RPMI8226 (cell line): Measurements from ENCODE around the gene TNFRSF14.
"Not testable (repeated sequence)": the region's sequence is repeated elsewhere in the genome, so short reads cannot be mapped to it uniquely, and the experiment has no call there.

Source experiments
- DNase-seq: peaks from one replicate; pipeline ENCODE4 v3.0.0-alpha.2; 2015

Gene TNFRSF14

DNA sequence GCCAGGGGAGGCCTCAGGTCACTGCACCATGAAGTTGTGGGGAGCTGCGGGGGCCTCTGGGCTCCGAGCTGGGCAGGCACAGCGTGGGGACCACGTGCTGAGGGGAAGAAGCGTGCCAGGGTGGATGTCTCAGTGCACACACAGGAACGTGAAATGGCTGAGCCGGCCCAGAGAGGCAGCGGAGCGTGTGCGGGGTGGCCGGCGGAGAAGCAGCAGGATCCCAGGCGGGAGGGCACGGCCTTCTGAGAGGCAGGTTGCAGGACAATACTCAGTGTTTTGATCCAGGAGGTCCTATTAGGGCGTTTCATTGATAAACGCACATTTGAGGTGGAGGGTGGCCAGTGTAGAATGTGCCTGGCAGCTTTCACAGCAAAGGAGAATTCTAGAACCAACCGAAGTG is 12.9 kb downstream of the TNFRSF14 start:
- no peak for DNase-seq

- DNase-seq, result not testable (repeated sequence)
These were observed 13.5 kb downstream of the TNFRSF14 start for GRCh38 chr1:2569703-2570102.

DNA sequence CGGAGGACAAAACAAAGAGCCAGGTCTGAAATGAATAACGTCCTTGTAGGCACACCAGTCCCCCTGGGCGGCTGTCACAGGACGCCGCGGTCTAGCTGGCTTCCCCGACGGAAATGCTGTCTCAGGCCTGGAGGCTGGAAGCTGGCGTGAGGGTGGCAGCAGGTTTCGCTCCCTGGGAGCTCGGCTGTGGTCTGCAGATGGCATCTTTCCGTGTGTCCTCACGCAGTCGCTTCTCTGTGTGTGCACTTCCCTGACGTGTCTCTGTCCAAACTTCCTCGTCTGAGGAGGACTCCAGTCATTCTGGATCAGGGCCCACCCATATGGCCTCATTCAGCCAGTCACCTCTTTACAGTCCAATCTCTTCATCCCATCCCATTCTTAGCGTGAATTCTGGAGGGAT is 14.2 kb downstream of the TNFRSF14 start:
- no peak for DNase-seq

- no peak for DNase-seq
These were observed 15.2 kb downstream of the TNFRSF14 start for GRCh38 chr1:2571348-2571747.

GRCh38 chr1:2573250-2573920 is 17.2 kb downstream of the TNFRSF14 start:
- no peak for DNase-seq

DNA sequence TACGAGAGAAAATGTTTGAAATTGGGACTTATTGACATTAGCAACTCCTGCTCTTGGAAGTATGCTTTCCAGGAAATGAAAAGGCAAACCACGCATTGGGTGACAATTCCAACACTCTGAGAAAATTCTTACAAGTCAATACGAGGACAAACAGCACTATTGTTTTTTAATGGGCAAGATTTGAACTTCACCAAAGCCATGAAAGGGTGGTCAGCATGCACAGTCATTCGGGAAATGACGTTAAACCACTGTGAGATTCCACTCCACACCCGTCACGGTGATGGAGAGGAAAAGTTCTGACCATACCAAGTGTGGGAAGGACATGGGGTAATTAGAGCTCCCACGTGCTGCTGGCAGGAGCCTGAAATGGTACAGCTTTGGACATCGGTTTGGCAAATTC is 18.2 kb downstream of the TNFRSF14 start:
- DNase-seq, result no peak

DNA sequence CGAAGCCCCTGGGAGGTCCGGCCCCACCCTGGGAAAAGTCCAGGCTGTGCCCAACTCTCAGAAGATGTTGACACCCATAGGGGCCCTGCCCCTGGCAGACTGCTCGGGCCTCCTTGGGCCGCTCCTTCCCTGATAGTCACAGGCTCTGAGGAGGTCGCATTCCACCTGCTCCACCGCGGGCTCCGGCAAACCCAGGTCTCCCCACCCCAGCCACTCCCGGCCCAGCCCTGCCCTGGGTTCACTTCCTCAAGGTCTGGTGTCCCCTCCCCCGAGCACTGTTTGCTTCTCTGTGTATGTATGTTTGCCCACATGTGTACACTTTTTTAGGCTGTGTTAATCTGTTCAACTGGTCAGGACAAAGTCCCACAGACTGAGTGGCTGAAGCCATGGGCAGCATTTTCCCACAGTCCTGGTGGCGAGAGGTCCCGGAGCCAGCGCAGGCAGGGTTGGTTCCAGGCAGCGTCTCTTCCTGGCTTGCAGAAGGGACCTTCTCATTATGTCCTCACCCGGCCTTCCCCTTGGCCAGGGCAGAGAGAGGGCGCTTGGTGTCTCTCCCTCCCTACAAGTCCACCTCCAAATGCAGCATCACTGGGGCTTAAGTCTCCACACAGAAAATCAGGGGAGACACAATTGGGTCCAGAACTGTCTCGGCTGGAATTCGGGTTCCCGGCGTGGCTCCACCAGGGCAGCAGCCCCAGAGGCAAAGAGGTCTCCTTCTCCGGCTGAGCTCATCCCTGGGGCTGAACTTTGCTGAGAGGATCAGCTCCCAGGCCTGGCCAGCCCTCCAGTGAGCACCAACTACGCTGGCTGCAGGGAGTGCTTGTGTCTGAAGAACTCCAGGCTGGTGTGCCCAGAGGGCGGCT is 19.9 kb downstream of the TNFRSF14 start:
- DNase-seq, result no peak

GRCh38 chr1:2577565-2578075 is 21.4 kb downstream of the TNFRSF14 start:
- DNase-seq, result not testable (repeated sequence)

- DNase-seq, result no peak
These were observed 22.6 kb downstream of the TNFRSF14 start for GRCh38 chr1:2578758-2579118.

- no peak for DNase-seq
These were observed 24.5 kb downstream of the TNFRSF14 start for GRCh38 chr1:2580691-2581090.

DNA sequence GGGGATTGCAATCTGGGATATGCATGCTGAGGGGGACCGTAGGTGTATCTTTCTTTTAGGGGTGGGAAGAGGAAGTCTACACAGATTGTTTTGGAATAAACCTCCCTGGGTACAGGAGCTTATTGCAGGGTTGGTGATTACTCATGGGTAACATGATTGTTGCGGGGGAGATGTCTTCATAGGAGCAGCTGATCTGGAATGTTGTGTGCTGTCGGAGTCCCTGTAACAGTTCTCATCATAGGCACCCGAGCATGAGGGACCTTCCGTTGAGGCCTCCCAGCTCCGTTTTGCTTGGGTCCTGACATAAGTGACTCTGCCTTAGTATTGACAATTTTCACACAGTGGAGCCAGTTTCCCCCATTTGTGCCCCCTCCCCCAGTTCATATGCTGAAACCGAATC is 26.2 kb downstream of the TNFRSF14 start:
- no peak for DNase-seq

DNA sequence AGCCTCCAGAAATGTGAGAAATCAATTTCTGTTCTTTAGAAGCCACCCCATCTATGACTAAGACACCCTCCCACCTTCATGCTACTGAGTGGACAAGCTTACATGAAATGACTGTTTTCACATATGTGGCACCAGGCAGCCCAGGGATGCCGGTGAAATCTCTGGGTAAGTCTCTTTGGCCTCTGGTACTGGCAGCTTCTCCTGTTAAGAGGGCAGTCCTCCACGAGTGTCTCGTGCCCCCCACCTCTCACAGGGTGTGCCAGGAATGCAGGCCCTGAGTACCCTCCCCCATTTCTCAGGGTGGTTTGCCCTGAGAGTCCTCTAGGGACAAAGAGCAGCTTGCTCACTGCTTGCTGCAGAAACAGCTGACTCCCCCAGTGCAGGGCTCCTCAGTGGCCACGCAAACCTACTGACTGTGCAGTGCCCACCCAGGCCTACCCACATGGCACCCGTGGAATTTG is 27.2 kb downstream of the TNFRSF14 start:
- no peak for DNase-seq

- no peak for DNase-seq
These were observed 27.7 kb downstream of the TNFRSF14 start for GRCh38 chr1:2583871-2584351.

- DNase-seq, result no peak
These were observed 28.6 kb downstream of the TNFRSF14 start for GRCh38 chr1:2584686-2585317.

DNA sequence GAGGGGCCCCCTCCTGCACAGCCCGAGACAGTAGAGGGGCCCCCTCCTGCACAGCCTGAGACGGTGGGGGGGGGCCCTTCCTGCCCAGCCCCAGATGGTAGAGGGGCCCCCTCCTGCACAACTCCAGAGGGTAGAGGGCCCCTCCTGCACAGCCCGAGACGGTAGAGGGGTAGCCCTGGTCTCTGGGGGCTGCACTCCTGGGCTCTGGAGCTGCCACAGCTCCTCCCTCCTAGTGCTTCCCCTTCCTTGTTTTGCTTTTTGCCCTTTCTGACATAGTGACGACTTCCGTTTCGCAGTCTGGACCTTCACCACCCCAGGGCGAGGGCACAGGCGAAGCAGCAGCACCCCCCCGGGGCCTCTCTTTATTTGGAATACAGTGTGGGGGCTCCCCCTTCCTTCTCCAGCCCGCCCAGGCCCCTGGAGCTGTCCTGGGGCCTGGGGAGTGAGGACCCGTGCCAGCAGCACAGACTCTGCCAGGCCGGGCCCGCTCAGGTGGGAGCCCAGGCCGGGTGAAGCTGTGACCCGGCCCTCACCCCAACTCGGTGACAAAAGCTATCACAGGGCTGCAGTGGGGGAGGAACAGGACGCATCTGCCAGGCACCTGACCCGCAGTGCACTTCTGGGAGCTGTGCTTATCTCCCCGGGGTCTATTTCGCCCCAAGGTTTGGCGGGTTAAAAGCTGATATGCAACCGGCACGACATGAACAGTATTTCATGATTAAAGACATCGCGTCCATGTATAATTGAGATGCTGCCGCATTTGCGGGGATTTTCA is 29.3 kb downstream of the TNFRSF14 start:
- peak; percentile 90 for DNase-seq

GRCh38 chr1:2586154-2587070 is 30.2 kb downstream of the TNFRSF14 start, which contains the start of gene PRXL2B:
TSS of gene PRXL2B (plus strand) at chr1:2586777. CDS start at chr1:2586886, 109 bp downstream.
- DNase-seq, result peak; percentile 99

- no peak for DNase-seq
These were observed 31.1 kb downstream of the TNFRSF14 start for GRCh38 chr1:2587071-2587859.

DNA sequence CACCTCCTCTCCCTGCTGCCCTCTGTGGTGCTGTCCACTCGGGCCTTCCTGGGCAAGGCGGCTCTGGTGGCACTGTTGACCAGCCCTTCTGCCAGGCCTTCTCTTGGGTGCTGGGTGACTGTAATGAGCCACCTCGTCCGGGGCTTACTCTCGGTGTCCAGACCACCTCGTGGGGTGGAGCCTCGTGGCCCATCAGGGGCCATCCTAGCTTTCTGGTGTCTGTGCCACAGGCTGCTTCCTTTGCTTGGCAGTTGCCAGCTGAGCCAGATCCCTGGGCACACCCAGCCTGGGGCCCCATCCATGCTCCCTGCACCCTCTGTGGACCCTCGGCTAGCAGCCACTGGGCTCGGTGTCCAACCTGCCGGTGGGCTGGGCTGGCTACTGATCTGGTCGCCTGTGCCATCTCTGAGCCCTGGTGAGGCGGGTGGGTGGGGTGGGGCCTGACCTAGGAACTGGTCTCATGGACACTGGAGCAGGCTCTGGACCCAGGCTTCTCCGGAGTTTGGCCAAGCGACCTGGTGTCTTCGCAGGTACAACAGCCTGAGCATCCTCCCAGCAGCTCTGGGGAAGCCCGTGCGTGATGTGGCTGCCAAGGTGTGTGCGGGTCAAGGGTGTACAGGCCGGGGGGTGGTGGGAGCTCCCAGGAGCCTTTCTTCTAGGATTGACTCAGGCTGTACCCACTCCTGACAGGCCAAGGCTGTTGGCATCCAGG is 31.8 kb downstream of the TNFRSF14 start:
- no peak for DNase-seq

GRCh38 chr1:2588661-2589430 is 32.7 kb downstream of the TNFRSF14 start:
- no peak for DNase-seq
